SK-N-SH (cell line): ENCODE measurements around the gene PROM1. TPM values are rescaled to one million over a fixed set of nuclear protein-coding genes. Genes with fewer than 3 reads are reported as not detected.

Experiments
- CTCF ChIA-PET: fragments of 300-600, 350-600 bp; formaldehyde crosslinking; extraction: SDS; loops from one replicate; lab custom pipeline; 2021; lab: Yijun Ruan, JAX
- POLR2A ChIA-PET: fragments of 350-600 bp; sonication (Branson Sonifier 250); formaldehyde crosslinking; extraction: SDS; loops from one replicate; lab custom pipeline; 2020; ENCODE audit warnings: antibody characterized with exemption, inconsistent platforms; lab: Yijun Ruan, JAX
- DNase-seq: peaks from one replicate; pipeline ENCODE4 v3.0.0; 2012
- H2AFZ ChIP-seq: fragments of 200-600 bp; sonication (generic); 2 replicates; pipeline ENCODE4 v1.8.1; 2016; ENCODE audit warnings: antibody characterized with exemption, mild to moderate bottlenecking, low read depth
- H3F3A ChIP-seq: fragments of 200-600 bp; sonication (generic); replicated peaks from 2 replicates; pipeline ENCODE3; 2016; ENCODE audit warnings: antibody characterized with exemption, mild to moderate bottlenecking; ENCODE audit not compliant: insufficient read depth
- H3K27ac ChIP-seq, 2 experiments: fragments of 200-500 bp in 1 of 2; fragments of 200-600 bp in 1 of 2; sonication (Bioruptor generic) in 1 of 2; sonication (generic), shearing (Covaris generic) in 1 of 2; 2 replicates each; pipeline versions ENCODE4 v1.5.1 to v1.6.1; 2014 to 2016; ENCODE audit warnings: low read depth in 2 of 2, inconsistent platforms in 1 of 2, low read length in 1 of 2, mild to moderate bottlenecking in 1 of 2, mixed read lengths in 1 of 2
- H3K27me3 ChIP-seq: fragments of 200-600 bp; sonication (generic), shearing (Covaris generic); 2 replicates; pipeline ENCODE4 v1.6.1; 2016; ENCODE audit warnings: mixed run types; ENCODE audit not compliant: insufficient read depth
- H3K36me3 ChIP-seq, 2 experiments: fragments of 200-500 bp in 1 of 2; fragments of 200-600 bp in 1 of 2; sonication (Bioruptor generic) in 1 of 2; sonication (generic) in 1 of 2; replicated peaks in 1 of 2; 2 replicates each; pipeline versions ENCODE3 to v1.5.1; 2014 to 2016; ENCODE audit warnings: low read length in 1 of 2, mild to moderate bottlenecking in 1 of 2; ENCODE audit not compliant: insufficient read depth in 2 of 2, control insufficient read depth in 1 of 2
- H3K4me1 ChIP-seq, 2 experiments: fragments of 200-500 bp in 1 of 2; fragments of 200-600 bp in 1 of 2; sonication (Bioruptor generic) in 1 of 2; sonication (generic), shearing (Covaris generic) in 1 of 2; 2 replicates each; pipeline versions ENCODE4 v1.5.1 to v1.6.1; 2014 to 2016; ENCODE audit warnings: low read depth in 1 of 2, low read length in 1 of 2, mixed run types in 1 of 2; ENCODE audit not compliant: insufficient read depth in 2 of 2, control insufficient read depth in 1 of 2
- H3K4me2 ChIP-seq: fragments of 200-600 bp; sonication (generic), shearing (Covaris generic); 2 replicates; pipeline ENCODE4 v1.6.1; 2017; ENCODE audit warnings: mixed run types
- H3K4me3 ChIP-seq, 2 experiments: fragments of 200-500 bp in 1 of 2; fragments of 200-600 bp in 1 of 2; sonication (Bioruptor generic) in 1 of 2; sonication (generic), shearing (Covaris generic) in 1 of 2; 2 replicates each; pipeline versions ENCODE4 v1.5.1 to v1.8.1; 2014 to 2016; ENCODE audit warnings: low read depth in 2 of 2, inconsistent platforms in 1 of 2, low read length in 1 of 2, mild to moderate bottlenecking in 1 of 2, mixed read lengths in 1 of 2, moderate library complexity in 1 of 2
- H3K79me2 ChIP-seq: fragments of 200-600 bp; sonication (generic); 2 replicates; pipeline ENCODE4 v1.8.1; 2017; ENCODE audit warnings: mild to moderate bottlenecking; ENCODE audit not compliant: insufficient read depth
- H3K9ac ChIP-seq: fragments of 200-600 bp; sonication (generic); 2 replicates; pipeline ENCODE4 v1.6.1; 2017; ENCODE audit warnings: mixed run types
- H3K9me2 ChIP-seq: fragments of 200-600 bp; sonication (generic); 2 replicates; pipeline ENCODE4 v1.6.1; 2017; ENCODE audit warnings: mixed run types
- H3K9me3 ChIP-seq: fragments of 200-600 bp; sonication (generic); 2 replicates; pipeline ENCODE4 v1.6.1; 2017; ENCODE audit warnings: mixed run types, mild to moderate bottlenecking, moderate library complexity
- H4K20me1 ChIP-seq: fragments of 200-600 bp; sonication (generic); 2 replicates; pipeline ENCODE4 v1.6.1; 2017; ENCODE audit warnings: mild to moderate bottlenecking, mixed run types; ENCODE audit not compliant: insufficient read depth
- ELF1 ChIP-seq: IDR thresholded peaks from 2 replicates; pipeline ENCODE4 v1.4.0; 2012
- EZH2phosphoT487 ChIP-seq: fragments of 200-600 bp; sonication (generic); IDR thresholded peaks from 2 replicates; pipeline ENCODE4 v1.6.1; 2017; ENCODE audit warnings: low read depth, mixed run types, mild to moderate bottlenecking, antibody characterized with exemption, moderate library complexity, borderline replicate concordance
- FOXM1 ChIP-seq: IDR thresholded peaks from 2 replicates; pipeline ENCODE4 v1.4.0; 2012; ENCODE audit warnings: low read depth, mild to moderate bottlenecking
- GABPA ChIP-seq: IDR thresholded peaks from 2 replicates; pipeline ENCODE4 v1.4.0; 2012; ENCODE audit warnings: low read depth, mild to moderate bottlenecking
- GATA2 ChIP-seq: sonication (generic); formaldehyde crosslinking; IDR thresholded peaks from 2 replicates; pipeline ENCODE4 v1.5.0; 2020; ENCODE audit warnings: mild to moderate bottlenecking, missing genetic modification reagents
- IRF3 ChIP-seq: fragments of 150-350 bp; IDR thresholded peaks from 2 replicates; pipeline ENCODE4 v1.6.1; 2016; ENCODE audit warnings: mild to moderate bottlenecking, low read depth, low read length
- JUND ChIP-seq: IDR thresholded peaks from 2 replicates; pipeline ENCODE4 v1.4.0; 2012
- MAX ChIP-seq: IDR thresholded peaks from 2 replicates; pipeline ENCODE4 v1.4.0; 2012; ENCODE audit warnings: low read depth
- MXI1 ChIP-seq: IDR thresholded peaks from 2 replicates; pipeline ENCODE4 v1.6.1; 2012; ENCODE audit warnings: mild to moderate bottlenecking, low read depth, low read length, improper control_type of control experiment
- NFIC ChIP-seq: IDR thresholded peaks from 2 replicates; pipeline ENCODE4 v1.4.0; 2012; ENCODE audit warnings: borderline replicate concordance
- POLR2AphosphoS5 ChIP-seq: IDR thresholded peaks from 2 replicates; pipeline ENCODE4 v1.6.1; 2012; ENCODE audit warnings: low read depth, low read length
- RCOR1 ChIP-seq: fragments of 150-350 bp; IDR thresholded peaks from 2 replicates; pipeline ENCODE4 v1.6.1; 2017; ENCODE audit warnings: antibody characterized with exemption, low read length
- REST ChIP-seq: IDR thresholded peaks from 2 replicates; pipeline ENCODE4 v1.6.1; 2012; ENCODE audit warnings: mild to moderate bottlenecking, low read depth, low read length, moderate library complexity
- RFX5 ChIP-seq: IDR thresholded peaks from 2 replicates; pipeline ENCODE4 v1.6.1; 2012; ENCODE audit warnings: mild to moderate bottlenecking, improper control_type of control experiment, low read length
- SIN3A ChIP-seq: IDR thresholded peaks from 2 replicates; pipeline ENCODE4 v1.6.1; 2012; ENCODE audit warnings: low read depth, mild to moderate bottlenecking, low read length, moderate library complexity, borderline replicate concordance
- SMC3 ChIP-seq: IDR thresholded peaks from 2 replicates; pipeline ENCODE4 v1.6.1; 2012; ENCODE audit warnings: low read depth, low read length, improper control_type of control experiment
- TCF12 ChIP-seq: IDR thresholded peaks from 2 replicates; pipeline ENCODE4 v1.4.0; 2012
- USF2 ChIP-seq: fragments of 150-350 bp; IDR thresholded peaks from 2 replicates; pipeline ENCODE4 v1.6.1; 2017; ENCODE audit warnings: antibody characterized with exemption, low read length, low read depth, borderline replicate concordance
- ZBTB33 ChIP-seq: IDR thresholded peaks from 2 replicates; pipeline ENCODE4 v1.4.0; 2012; ENCODE audit warnings: low read depth, borderline replicate concordance
- WGBS: methylation state at CpG from one replicate; pipeline ENCODE4 v1.1.6; 2017; ENCODE audit warnings: low lambda C conversion rate; 5-methylcytosine and 5-hydroxymethylcytosine counted together
- polyA plus RNA-seq, 3 experiments: library from polyadenylated mRNA; depleted of rRNA; stranded (reverse); fragments of >200 nt; gene quantifications; 2 replicates each; pipeline ENCODE4 v1.2.3, GENCODE V29; 2012

The PROM1 gene
- polyA plus RNA-seq, 1 of the 3 experiments (the other 2 are of a cell fraction): not detected

GRCh38 chr4:15982842-15983524 lies 100.8 kb downstream of the PROM1 start:
- Histone ChIP-seq H3K9me3 (no peaks in the 10 kb centered on the region), H4K20me1 (no peaks in the 10 kb centered on the region), H3K27me3 (peaks cover 2% of the 10 kb centered on the region; the same call in 1 of the 2 replicates), H3F3A (no peaks in the 10 kb centered on the region), H3K27ac (no peak overlapping the region), H3K9ac (no peak overlapping the region), H3K36me3 (no peaks in the 10 kb centered on the region), H3K4me1 (peaks cover 0 to 3% of the 10 kb centered on the region in 2 experiments; a peak in 1 of 4 replicates), H2AFZ (no peak overlapping the region)
- POLR2A ChIA-PET: no interaction called here
- TF ChIP-seq NFIC (no peak), EZH2phosphoT487 (no peak), POLR2AphosphoS5 (no peak), REST (no peak), GATA2 (CRISPR knock-in tag) (no peak), IRF3 (no peak), RFX5 (no peak), TCF12 (no peak), MAX (no peak), USF2 (no peak), MXI1 (no peak), FOXM1 (no peak), RCOR1 (no peak), SMC3 (no peak), ZBTB33 (no peak), SIN3A (no peak), ELF1 (no peak), GABPA (no peak), JUND (no peak)
- TF ChIP-seq, all 33 proteins: peak for 0
- Histone ChIP-seq H3K4me2 (no peak overlapping the region), H3K4me3 (no peak overlapping the region), H3K79me2 (no peaks in the 10 kb centered on the region), H3K9me2 (no peaks in the 10 kb centered on the region)
- no peak for DNase-seq
- CTCF ChIA-PET: interaction anchor here (0.8 to 1.9 kb wide), 3 partner anchors 18 to 100 kb away, joined by 3 to 11 read pairs (median 3); no protein-coding TSS in a partner anchor
- 71% methylated on average over 8 of the region's 8 CpGs for WGBS
